GM12864 (cell line): Measurements from ENCODE around the gene C1QTNF12.

Experiments
- DNase-seq: peaks from one replicate; pipeline ENCODE4 v3.0.0-alpha.2; 2011; ENCODE audit warnings: low read depth
- H3K4me3 ChIP-seq: 2 replicates; pipeline ENCODE4 v1.5.1; 2011; ENCODE audit warnings: mild to moderate bottlenecking, low read depth, low read length, control low read depth
- TF ChIP-seq, protein P1 (sequence below): IDR thresholded peaks from 2 replicates; pipeline ENCODE4 v1.5.1; 2011; ENCODE audit warnings: low read depth, mild to moderate bottlenecking, moderate library complexity, low read length, control low read depth, inconsistent platforms; ENCODE audit errors: missing control alignments

The C1QTNF12 gene, protein sequence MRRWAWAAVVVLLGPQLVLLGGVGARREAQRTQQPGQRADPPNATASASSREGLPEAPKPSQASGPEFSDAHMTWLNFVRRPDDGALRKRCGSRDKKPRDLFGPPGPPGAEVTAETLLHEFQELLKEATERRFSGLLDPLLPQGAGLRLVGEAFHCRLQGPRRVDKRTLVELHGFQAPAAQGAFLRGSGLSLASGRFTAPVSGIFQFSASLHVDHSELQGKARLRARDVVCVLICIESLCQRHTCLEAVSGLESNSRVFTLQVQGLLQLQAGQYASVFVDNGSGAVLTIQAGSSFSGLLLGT

DNA sequence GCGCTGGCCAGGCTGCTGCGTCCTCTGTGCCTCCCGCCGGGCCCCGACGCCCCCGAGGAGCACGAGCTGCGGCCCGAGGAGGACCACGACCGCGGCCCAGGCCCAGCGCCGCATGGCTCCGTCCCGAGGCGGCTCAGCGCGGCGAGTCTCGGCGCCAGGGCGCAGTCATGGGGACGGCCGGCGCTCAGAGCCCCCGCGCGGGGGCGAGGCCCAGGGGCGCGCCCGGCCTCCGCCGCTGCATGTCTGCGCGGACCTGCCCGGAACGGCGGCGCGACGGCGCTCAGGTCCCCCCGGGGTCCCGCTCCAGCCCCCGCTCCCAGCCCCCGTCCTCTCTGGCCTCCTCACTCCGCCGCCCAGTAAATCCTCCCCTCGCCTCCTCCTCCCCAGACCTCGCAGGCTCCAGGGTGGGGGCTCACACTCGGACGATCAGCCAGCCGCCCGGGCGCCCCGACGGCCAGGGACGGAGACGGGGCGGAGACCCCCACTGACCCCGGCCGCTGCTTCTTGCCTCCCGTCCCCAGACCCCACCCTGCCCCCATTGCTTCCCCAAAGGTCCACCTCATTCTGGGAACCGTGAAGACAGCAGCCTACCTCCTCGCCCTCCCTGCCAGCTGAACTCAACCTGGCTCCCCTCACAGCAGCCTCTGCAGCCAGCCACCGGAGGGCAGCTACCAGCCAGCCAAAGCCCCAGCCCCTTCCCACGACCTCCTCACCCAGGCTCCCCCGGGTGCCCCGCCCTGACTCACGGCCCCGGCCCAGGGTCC lies at the start of gene C1QTNF12:
C1QTNF12 (minus strand) TSS at position 146 of the 764 bp plus-strand sequence; CDS start at position 114, 32 bp downstream.
- no peak for DNase-seq
- TF ChIP-seq, protein P1, sequence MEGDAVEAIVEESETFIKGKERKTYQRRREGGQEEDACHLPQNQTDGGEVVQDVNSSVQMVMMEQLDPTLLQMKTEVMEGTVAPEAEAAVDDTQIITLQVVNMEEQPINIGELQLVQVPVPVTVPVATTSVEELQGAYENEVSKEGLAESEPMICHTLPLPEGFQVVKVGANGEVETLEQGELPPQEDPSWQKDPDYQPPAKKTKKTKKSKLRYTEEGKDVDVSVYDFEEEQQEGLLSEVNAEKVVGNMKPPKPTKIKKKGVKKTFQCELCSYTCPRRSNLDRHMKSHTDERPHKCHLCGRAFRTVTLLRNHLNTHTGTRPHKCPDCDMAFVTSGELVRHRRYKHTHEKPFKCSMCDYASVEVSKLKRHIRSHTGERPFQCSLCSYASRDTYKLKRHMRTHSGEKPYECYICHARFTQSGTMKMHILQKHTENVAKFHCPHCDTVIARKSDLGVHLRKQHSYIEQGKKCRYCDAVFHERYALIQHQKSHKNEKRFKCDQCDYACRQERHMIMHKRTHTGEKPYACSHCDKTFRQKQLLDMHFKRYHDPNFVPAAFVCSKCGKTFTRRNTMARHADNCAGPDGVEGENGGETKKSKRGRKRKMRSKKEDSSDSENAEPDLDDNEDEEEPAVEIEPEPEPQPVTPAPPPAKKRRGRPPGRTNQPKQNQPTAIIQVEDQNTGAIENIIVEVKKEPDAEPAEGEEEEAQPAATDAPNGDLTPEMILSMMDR = no peak
- no peak within 1 kb of the TSS for H3K4me3 ChIP-seq

DNA sequence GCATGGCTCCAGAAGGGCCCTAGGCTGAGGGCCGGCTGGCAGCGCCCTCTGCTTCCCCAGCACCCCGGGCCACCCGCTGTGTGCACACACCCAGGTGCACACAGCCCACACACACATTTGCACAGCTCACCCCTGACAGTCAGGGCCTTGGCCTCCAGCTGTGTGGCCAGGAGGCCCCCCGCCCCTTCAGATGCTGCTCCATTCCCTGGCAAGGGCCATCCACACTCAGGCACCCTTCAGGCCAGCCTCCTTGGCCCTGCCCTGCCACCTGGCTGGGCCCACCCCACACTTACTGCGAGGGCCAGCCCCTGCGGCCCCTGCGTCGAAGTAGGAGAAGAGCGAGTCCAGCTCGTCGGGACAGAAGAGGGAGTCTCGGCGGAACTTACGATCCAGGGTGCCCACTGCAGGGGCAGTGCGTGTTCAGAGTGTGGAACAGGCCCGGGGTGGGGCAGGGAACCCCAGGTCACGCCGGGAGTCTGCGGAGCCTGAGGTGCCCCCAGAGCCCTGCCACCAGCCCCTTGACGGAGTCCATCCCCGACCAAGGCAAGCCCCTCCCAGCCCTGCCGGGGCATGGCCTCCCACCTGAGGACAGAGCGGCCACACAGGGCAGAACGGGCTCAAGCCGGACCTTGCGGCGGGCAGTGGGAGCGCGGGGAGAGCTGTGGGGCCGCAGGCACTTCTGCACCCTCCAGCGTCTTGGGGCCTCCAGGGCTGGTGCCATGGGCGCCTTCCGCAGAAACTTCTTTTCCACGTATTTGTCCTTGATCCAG lies 48.8 kb upstream of the C1QTNF12 start:
- TF ChIP-seq, protein P1 = no peak
- H3K4me3 ChIP-seq = no peak overlapping the region
- DNase-seq = no peak

- TF ChIP-seq, protein P1 = no peak
- H3K4me3 ChIP-seq = no peak overlapping the region
These were observed 47.8 kb upstream of the C1QTNF12 start for GRCh38 chr1:1294250-1294890.

GRCh38 chr1:1293263-1294249 lies 47.0 kb upstream of the C1QTNF12 start:
- H3K4me3 ChIP-seq = no peak overlapping the region
- TF ChIP-seq, protein P1 = no peak
- no peak for DNase-seq

More at GRCh38 chr1:1294250-1294890, 47.8 kb upstream of the C1QTNF12 start:
- DNase-seq = no peak

GRCh38 chr1:1292851-1293250 lies 46.3 kb upstream of the C1QTNF12 start:
- H3K4me3 ChIP-seq = no peak overlapping the region
- TF ChIP-seq, protein P1 = no peak
- DNase-seq = no peak

GRCh38 chr1:1292442-1292779 lies 45.9 kb upstream of the C1QTNF12 start:
- TF ChIP-seq, protein P1 = no peak
- no peak for DNase-seq
- no peak overlapping the region for H3K4me3 ChIP-seq
